A549 treated with RU486 at 1 μM for 4 hours (cell line): ENCODE results near the gene SLC13A5. TPM values are rescaled to one million over a fixed set of nuclear protein-coding genes. Genes with fewer than 3 reads are reported as not detected.

Experiments used
- total RNA-seq: library from RNA; stranded (reverse); fragments of 200-300 nt; extraction: Qiagen RNA extraction; gene quantifications from 5 replicates; pipeline ENCODE4 v1.2.3, GENCODE V29; 2022; ENCODE audit warnings: low read depth

Gene SLC13A5
- total RNA-seq = 0.11 to 0.70 TPM (median 0.30 TPM) in 5 replicates

GRCh38 chr17:6713130-6713917 lies at the start of gene SLC13A5:
Gene SLC13A5 (minus strand): TSS chr17:6713369. CDS start chr17:6713333, 36 bp downstream.

GRCh38 chr17:6755731-6756184 lies 42.6 kb upstream of the SLC13A5 start, which contains the start of gene XAF1:
Gene XAF1 (plus strand): TSS chr17:6756046. CDS start chr17:6756079, 33 bp downstream.

GRCh38 chr17:6651354-6651918 lies 61.7 kb downstream of the SLC13A5 start, which contains the start of the genes C17orf100 and MED31:
Gene C17orf100 (plus strand): TSS chr17:6651762. CDS start chr17:6651914, 152 bp downstream.
Gene MED31 (minus strand): TSS chr17:6651605. CDS start chr17:6651528, 77 bp downstream.

GRCh38 chr17:6640536-6641246 lies 72.5 kb downstream of the SLC13A5 start, which contains the start of the genes KIAA0753 and TXNDC17:
Gene KIAA0753 (minus strand): TSS chr17:6640711. CDS start chr17:6635103, 5,608 bp downstream.
Gene TXNDC17 (plus strand): TSS chr17:6641060. CDS start chr17:6641083, 23 bp downstream.

Other genes starting within 250 kb of the SLC13A5 start
- gene PITPNM3, start 156.8 kb downstream of the SLC13A5 start, total RNA-seq = 1.6 to 2.2 TPM (median 1.8 TPM) in 5 replicates
- 16.2 to 19.8 TPM (median 19.1 TPM) in 5 replicates for gene KIAA0753, start 72.7 kb downstream of the SLC13A5 start, total RNA-seq
- 406 to 453 TPM (median 425 TPM) in 5 replicates for gene TXNDC17, start 72.3 kb downstream of the SLC13A5 start, total RNA-seq
- gene MED31, start 61.8 kb downstream of the SLC13A5 start, total RNA-seq = 26.4 to 37.0 TPM (median 33.1 TPM) in 5 replicates
- gene C17orf100, start 61.6 kb downstream of the SLC13A5 start, total RNA-seq = 2.0 to 3.5 TPM (median 3.2 TPM) in 5 replicates
- 0.03 to 0.24 TPM in 2 of 5 replicates, not detected in the others for gene XAF1, start 42.7 kb upstream of the SLC13A5 start, total RNA-seq
- not detected in 5 replicates for gene FBXO39, start 62.8 kb upstream of the SLC13A5 start, total RNA-seq
- 0.06 to 0.12 TPM in 2 of 5 replicates, not detected in the others for gene TEKT1, start 118.4 kb upstream of the SLC13A5 start, total RNA-seq